ENCODE data around the gene ABLIM1. TPM values are rescaled to one million over a fixed set of nuclear protein-coding genes. Genes with fewer than 3 reads are reported as not detected.

Gene ABLIM1
- total RNA-seq, 6 experiments from 2014 or later = 38.8 to 76.5 (median 50.6) TPM

DNA sequence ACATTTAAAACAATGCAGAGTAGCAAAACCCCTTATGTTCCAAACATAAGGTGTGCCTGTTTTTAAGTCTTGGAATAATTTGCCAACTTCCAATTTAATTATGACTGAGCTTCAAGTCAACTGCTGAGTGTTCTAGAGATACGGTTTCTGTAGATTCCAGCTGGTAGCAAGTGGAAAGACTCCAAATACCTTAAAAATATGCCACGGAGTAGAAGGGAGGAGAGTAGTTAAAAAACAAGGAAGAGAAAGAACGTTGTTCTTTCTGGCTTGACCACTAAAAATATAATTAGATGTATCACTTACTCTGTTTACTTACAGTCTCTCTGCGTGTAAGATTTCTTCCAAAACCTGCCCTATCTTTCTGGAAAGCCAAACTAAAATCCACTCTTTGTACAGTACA lies 24.5 kb upstream of the ABLIM1 start:
- TF ChIP-seq CTCF (IDR thresholded peaks at IDR 0.05) (no peak), POLR2A (IDR thresholded peaks at IDR 0.05) (no peak)
- 28% methylated on average over 4 of the region's 4 CpGs for WGBS (ENCODE audit: insufficient coverage, low coverage, low lambda C conversion rate, missing lambda C conversion rate)
- peaks cover 0 to 44% (median 7%) of the 10 kb centered on the region in 4 donors for H3K4me1 ChIP-seq
- intact Hi-C loops (cut with DNase I) = no loop called here
- peak overlapping the region; percentile 62 to 98 (median 98) for H3K27ac ChIP-seq
- DNase-seq (no peak), ATAC-seq (no peak)
- H3K4me3 ChIP-seq = no peak overlapping the region
- H3K36me3 ChIP-seq = no peaks in the 10 kb centered on the region
- H3K9me3 ChIP-seq = no peaks in the 10 kb centered on the region
- no peaks in the 10 kb centered on the region for H3K27me3 ChIP-seq

- no peak overlapping the region for H3K4me3 ChIP-seq
- WGBS (ENCODE audit: insufficient coverage, low coverage, low lambda C conversion rate, missing lambda C conversion rate) = 45% methylated on average over 3 of the region's 3 CpGs
- TF ChIP-seq CTCF (IDR thresholded peaks at IDR 0.05) (no peak), POLR2A (IDR thresholded peaks at IDR 0.05) (no peak)
- DNase-seq = no peak
- ATAC-seq = no peak
- H3K9me3 ChIP-seq = no peaks in the 10 kb centered on the region
- H3K4me1 ChIP-seq = peaks cover 0 to 44% (median 7%) of the 10 kb centered on the region in 4 donors
- intact Hi-C loops (cut with DNase I) = no loop called here
- H3K27ac ChIP-seq = peak overlapping the region; percentile 62 to 98 (median 98)
- no peaks in the 10 kb centered on the region for H3K36me3 ChIP-seq
- H3K27me3 ChIP-seq = no peaks in the 10 kb centered on the region
These were observed 24.0 kb upstream of the ABLIM1 start for GRCh38 chr10:114682121-114682520.

DNA sequence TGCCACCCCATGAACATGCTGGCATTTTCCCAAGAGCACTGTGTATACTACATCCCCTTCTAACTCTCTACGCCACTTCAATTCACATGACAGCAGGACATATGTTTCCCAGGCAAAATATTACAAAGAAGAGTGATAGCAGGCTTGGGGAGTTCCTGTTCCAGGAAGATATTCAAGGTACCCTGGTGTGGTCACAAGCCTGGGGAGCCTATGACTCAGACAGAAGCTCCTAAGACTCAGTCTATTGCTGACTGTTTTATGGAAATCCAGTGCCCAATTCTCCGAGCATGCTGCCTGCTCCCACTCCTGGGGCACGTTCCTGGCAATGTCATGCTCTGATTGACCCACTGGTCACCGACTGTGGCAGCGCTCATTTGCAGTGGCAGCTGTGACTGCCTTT lies 23.5 kb upstream of the ABLIM1 start:
- H3K4me1 ChIP-seq = peaks cover 0 to 44% (median 7%) of the 10 kb centered on the region in 4 donors
- no peaks in the 10 kb centered on the region for H3K36me3 ChIP-seq
- H3K9me3 ChIP-seq = no peaks in the 10 kb centered on the region
- no peak for TF ChIP-seq CTCF (IDR thresholded peaks at IDR 0.05)
- TF ChIP-seq POLR2A (IDR thresholded peaks at IDR 0.05) = peak; percentile 14
- H3K4me3 ChIP-seq = no peak overlapping the region
- 17% methylated on average over 4 of the region's 5 CpGs for WGBS (ENCODE audit: insufficient coverage, low coverage, low lambda C conversion rate, missing lambda C conversion rate)
- H3K27me3 ChIP-seq = no peaks in the 10 kb centered on the region
- peak overlapping the region in 2 of 3 donors; percentile 62 to 98 for H3K27ac ChIP-seq
- intact Hi-C loops (cut with DNase I) = no loop called here
- DNase-seq (no peak), ATAC-seq (no peak)

- 100% methylated on average over 3 of the region's 3 CpGs for WGBS (ENCODE audit: insufficient coverage, low coverage, low lambda C conversion rate, missing lambda C conversion rate)
- intact Hi-C loops (cut with DNase I) = no loop called here
- H3K27ac ChIP-seq = no peak overlapping the region
These were observed 22.6 kb upstream of the ABLIM1 start for GRCh38 chr10:114680543-114681117.

More at GRCh38 chr10:114680543-114681117, 22.6 kb upstream of the ABLIM1 start:
- Histone ChIP-seq H3K36me3 (no peaks in the 10 kb centered on the region), H3K4me3 (no peak overlapping the region), H3K4me1 (peaks cover 0 to 35% (median 6%) of the 10 kb centered on the region in 4 donors), H3K9me3 (no peaks in the 10 kb centered on the region), H3K27me3 (no peaks in the 10 kb centered on the region)
- DNase-seq (no peak), ATAC-seq (no peak)
- no peak for TF ChIP-seq POLR2A (IDR thresholded peaks at IDR 0.05)
- no peak for TF ChIP-seq CTCF (IDR thresholded peaks at IDR 0.05)
